Esophagus muscularis mucosa (tissue), 4 donors: ENCODE measurements around the gene CPA4. TPM values are rescaled to one million over a fixed set of nuclear protein-coding genes. Genes with fewer than 3 reads are reported as not detected.

Source experiments
- DNase-seq: peaks from one replicate; pipeline ENCODE4 v3.0.0-alpha.2; 2017; ENCODE audit errors: extremely low spot score
- H3K27ac ChIP-seq, 4 donors: fragments of 200-600 bp; sonication (generic); replicated peaks in 1 of 4; 1 replicate in 3 of 4; 2 replicates in 1 of 4; pipeline ENCODE4 v1.5.1; 2016 to 2019; ENCODE audit warnings: mild to moderate bottlenecking in 1 of 4
- H3K27me3 ChIP-seq, 4 donors: fragments of 200-600 bp; sonication (generic); one replicate each; pipeline versions ENCODE4 v1.5.1 to v1.6.0; 2016 to 2019
- H3K36me3 ChIP-seq, 4 donors: fragments of 200-600 bp; sonication (generic); one replicate each; pipeline ENCODE4 v1.5.1; 2016 to 2019
- H3K4me1 ChIP-seq, 4 donors: fragments of 200-600 bp; sonication (generic); one replicate each; pipeline ENCODE4 v1.5.1; 2016 to 2019
- H3K4me3 ChIP-seq, 4 donors: fragments of 200-600 bp; sonication (generic); 1 replicate in 2 of 4; 2 replicates in 2 of 4; pipeline ENCODE4 v1.5.1; 2016 to 2019; ENCODE audit warnings: mild to moderate bottlenecking in 4 of 4, moderate library complexity in 1 of 4
- H3K9me3 ChIP-seq, 4 donors: fragments of 200-600 bp; sonication (generic); 1 replicate in 3 of 4; 2 replicates in 1 of 4; pipeline ENCODE4 v1.5.1; 2016 to 2019
- CTCF ChIP-seq, 3 experiments: fragments of 200-600 bp in 2 of 3; fragments of 450-650 bp in 1 of 3; sonication (generic) in 2 of 3; IDR thresholded peaks; one replicate each; pipeline ENCODE4 v1.5.1; 2017 to 2019; ENCODE audit warnings: antibody characterized with exemption in 3 of 3, mild to moderate bottlenecking in 2 of 3, moderate library complexity in 1 of 3
- EP300 ChIP-seq: sonication (generic); formaldehyde crosslinking; IDR thresholded peaks from one replicate; pipeline ENCODE4 v1.6.1; 2017; ENCODE audit warnings: antibody characterized with exemption
- POLR2A ChIP-seq: fragments of 450-650 bp; IDR thresholded peaks from one replicate; pipeline ENCODE4 v1.6.1; 2017; ENCODE audit warnings: antibody characterized with exemption, moderate library complexity, mild to moderate bottlenecking, low read depth
- POLR2AphosphoS5 ChIP-seq, 2 donors: sonication (generic); formaldehyde crosslinking; IDR thresholded peaks; one replicate each; pipeline ENCODE4 v1.6.1; 2017; ENCODE audit warnings: antibody characterized with exemption in 2 of 2
- WGBS: methylation state at CpG from one replicate; pipeline ENCODE4 v1.1.5; 2018; 5-methylcytosine and 5-hydroxymethylcytosine counted together
- intact Hi-C: fragments of 100-400 bp; cut with DNase I; formaldehyde crosslinking; loops from one replicate; pipeline ENCODE4 v1.15.1; 2023
- total RNA-seq, 4 donors: library from RNA; depleted of rRNA; stranded (reverse); fragments of >200 nt; gene quantifications; one replicate each; pipeline versions ENCODE4 v1.1.0 to v1.2.1, GENCODE V29; 2016

Gene CPA4
- total RNA-seq, 4 donors from 2014 or later: not detected

GRCh38 chr7:130296221-130296951 is 3.4 kb downstream of the CPA4 start:
- no peaks in the 10 kb centered on the region for H3K9me3 ChIP-seq
- no peak overlapping the region for H3K4me3 ChIP-seq
- H3K27ac ChIP-seq: no peak overlapping the region
- TF ChIP-seq POLR2A (no peak), CTCF (IDR thresholded peaks at IDR 0.05) (no peak), POLR2AphosphoS5 (IDR thresholded peaks at IDR 0.05) (no peak), EP300 (no peak)
- no peaks in the 10 kb centered on the region for H3K27me3 ChIP-seq
- intact Hi-C loops: no loop called here
- WGBS: 91% methylated on average over 13 of the region's 13 CpGs
- DNase-seq: no peak
- H3K4me1 ChIP-seq: no peaks in the 10 kb centered on the region
- H3K36me3 ChIP-seq: no peaks in the 10 kb centered on the region

- TF ChIP-seq POLR2AphosphoS5 (IDR thresholded peaks at IDR 0.05) (no peak), EP300 (no peak), POLR2A (no peak)
- WGBS: 82% methylated on average over 20 of the region's 20 CpGs
- intact Hi-C loops: no loop called here
Measured at GRCh38 chr7:130297628-130298543, 4.9 kb downstream of the CPA4 start.

GRCh38 chr7:130298544-130299326 is 5.8 kb downstream of the CPA4 start:
- intact Hi-C loops: no loop called here
- Histone ChIP-seq H3K9me3 (no peaks in the 10 kb centered on the region), H3K27me3 (no peaks in the 10 kb centered on the region), H3K36me3 (no peaks in the 10 kb centered on the region), H3K27ac (no peak overlapping the region), H3K4me3 (no peak overlapping the region), H3K4me1 (no peaks in the 10 kb centered on the region)
- TF ChIP-seq POLR2AphosphoS5 (IDR thresholded peaks at IDR 0.05) (no peak), CTCF (IDR thresholded peaks at IDR 0.05) (no peak), EP300 (no peak), POLR2A (no peak)
- WGBS: 80% methylated on average over 5 of the region's 5 CpGs
- DNase-seq: no peak

More at GRCh38 chr7:130297628-130298543, 4.9 kb downstream of the CPA4 start:
- H3K27ac ChIP-seq: no peak overlapping the region
- no peaks in the 10 kb centered on the region for H3K9me3 ChIP-seq
- no peaks in the 10 kb centered on the region for H3K4me1 ChIP-seq
- no peaks in the 10 kb centered on the region for H3K36me3 ChIP-seq
- DNase-seq: no peak
- H3K27me3 ChIP-seq: no peaks in the 10 kb centered on the region
- H3K4me3 ChIP-seq: no peak overlapping the region

GRCh38 chr7:130299866-130300265 is 6.9 kb downstream of the CPA4 start:
- H3K9me3 ChIP-seq: no peaks in the 10 kb centered on the region
- TF ChIP-seq CTCF (IDR thresholded peaks at IDR 0.05) (no peak), POLR2AphosphoS5 (IDR thresholded peaks at IDR 0.05) (no peak), EP300 (no peak), POLR2A (no peak)
- intact Hi-C loops: no loop called here

More at GRCh38 chr7:130299866-130300265, 6.9 kb downstream of the CPA4 start:
- H3K27ac ChIP-seq: no peak overlapping the region
- H3K36me3 ChIP-seq: no peaks in the 10 kb centered on the region
- H3K27me3 ChIP-seq: no peaks in the 10 kb centered on the region
- DNase-seq: no peak
- no peaks in the 10 kb centered on the region for H3K4me1 ChIP-seq
- H3K4me3 ChIP-seq: no peak overlapping the region
- 81% methylated on average over 7 of the region's 7 CpGs for WGBS
